Measurements from ENCODE around the gene CIB1. TPM values are rescaled to one million over a fixed set of nuclear protein-coding genes. Genes with fewer than 3 reads are reported as not detected.

The CIB1 gene
- total and polyA plus RNA-seq, 10 of the 15 experiments (the other 5 are each of a cell fraction or from before 2014, with no cell fraction given), result 10.8 to 155 (median 81.9) TPM

- H3K9ac ChIP-seq (ENCODE audit: control insufficient read depth, insufficient read depth, low read length), result peak within 1 kb of the TSS; percentile 68
- no peaks in the 10 kb centered on the region for H3K9me3 ChIP-seq (replicated peaks; ENCODE audit: control insufficient read depth, insufficient read depth, low read length)
- no peak for DNase-seq (ENCODE audit: low read depth, low spot score)
- in situ Hi-C loops (cut with MboI) (no loop called here), intact Hi-C loops (cut with micrococcal nuclease; ENCODE audit: unreplicated experiment) (loop anchor here (5.0 kb wide), 1 partner anchor 39 kb away; no protein-coding TSS in a partner anchor)
- no peak for FAIRE-seq
- peak within 1 kb of the TSS; percentile 82 for H3K4me2 ChIP-seq (ENCODE audit: control insufficient read depth, insufficient read depth)
- WGBS (ENCODE audit: insufficient coverage, insufficient replicate concordance, low lambda C conversion rate, missing lambda C conversion rate), result under 1% methylated on average over 54 of the region's 88 CpGs
- peaks cover 14% of the 10 kb centered on the region for H3K4me1 ChIP-seq (ENCODE audit: control insufficient read depth, insufficient read depth, low read length)
- RAD21 ChIA-PET (ENCODE audit: unreplicated experiment), result interaction anchor here (0.6 to 4.5 kb wide), 11 partner anchors 10 to 67 kb away, joined by 3 to 30 read pairs (median 5); partner anchors contain the start of genes CIB1 and GDPGP1
- H3K4me3 ChIP-seq, result peak within 1 kb of the TSS; percentile 95
- H3K79me2 ChIP-seq (ENCODE audit: control insufficient read depth, insufficient read depth, low read length), result no peaks in the 10 kb centered on the region; the same call in 1 of the 2 replicates
- peak within 1 kb of the TSS; percentile 77 for H2AFZ ChIP-seq (ENCODE audit: control insufficient read depth, low read depth, low read length)
- SMC1A ChIA-PET (ENCODE audit: uncharacterized antibody, unreplicated experiment), result interaction anchor here (0.7 to 4.7 kb wide), 13 partner anchors 11 to 81 kb away, joined by 3 to 45 read pairs (median 6); partner anchors contain the start of genes CIB1 and GDPGP1
- H3K36me3 ChIP-seq (ENCODE audit: control insufficient read depth in 2 of 2, insufficient read depth in 2 of 2, low read length in 1 of 2), result no peaks in the 10 kb centered on the region; a peak in 1 of 4 replicates
- no peaks in the 10 kb centered on the region; the same call in 1 of the 2 replicates for H4K20me1 ChIP-seq (ENCODE audit: control insufficient read depth, insufficient read depth)
- peak within 1 kb of the TSS; percentile 37; the same call in 1 of the 2 replicates for H3K27ac ChIP-seq (ENCODE audit: control insufficient read depth, insufficient read depth)
- POLR2A ChIA-PET, result interaction anchor here (0.5 to 7.0 kb wide), 14 partner anchors 10 to 187 kb away, joined by 3 to 101 read pairs (median 5); partner anchors contain the start of genes CIB1 and GDPGP1
- ATAC-seq, result peak; percentile 94
- CTCF ChIA-PET, result interaction anchor here (1.0 to 2.5 kb wide), 16 partner anchors 10 to 92 kb away, joined by 3 to 22 read pairs (median 5); partner anchors contain the start of genes CIB1, GDPGP1 and TTLL13
- H3K27me3 ChIP-seq (replicated peaks in 1 of 2; ENCODE audit: control insufficient read depth in 2 of 2, insufficient read depth in 2 of 2, low read length in 1 of 2), result no peaks in the 10 kb centered on the region
- BruUV-seq (replicated peaks), result no TSS peak
- peak; percentile 80 for TF ChIP-seq POLR2A (IDR thresholded peaks at IDR 0.05; ENCODE audit: low read depth, low read length)
- TF ChIP-seq RB1 (IDR thresholded peaks at IDR 0.05; ENCODE audit: borderline replicate concordance), result peak; percentile 52; the same call in 1 of the 2 replicates
- peak; percentile 42; the same call in 1 of the 2 replicates for TF ChIP-seq ZNF687 (IDR thresholded peaks at IDR 0.05)
- 0 out of 2 replicates have a peak, but pooled peaks have one; percentile 9 for TF ChIP-seq CREB1 (IDR thresholded peaks at IDR 0.05; ENCODE audit: low read depth)
- peak; percentile 60; the same call in 1 of the 2 replicates for TF ChIP-seq SPI1 (IDR thresholded peaks at IDR 0.05; ENCODE audit: borderline replicate concordance, insufficient read depth, low read depth, low read length)
- TF ChIP-seq LARP7 (IDR thresholded peaks at IDR 0.05), result peak; percentile 93
- no peak for TF ChIP-seq PRDM15 (CRISPR knock-in tag; IDR thresholded peaks at IDR 0.05)
- no peak for TF ChIP-seq SUPT20H (IDR thresholded peaks at IDR 0.05; ENCODE audit: borderline replicate concordance, control insufficient read depth, low read depth, low read length)
- TF ChIP-seq NR2F1 (conservative IDR thresholded peaks at IDR 0.05), result peak; percentile 67
- TF ChIP-seq POLR2AphosphoS5 (IDR thresholded peaks at IDR 0.05; ENCODE audit: low read length), result peak; percentile 30; the same call in 1 of the 2 replicates
- peak; percentile 67 for TF ChIP-seq DPF2 (IDR thresholded peaks at IDR 0.05)
- TF ChIP-seq ATF7 (IDR thresholded peaks at IDR 0.05; ENCODE audit: low read depth), result no peak
Observed at GRCh38 chr15:90201130-90201943, 32.4 kb downstream of the CIB1 start, which contains the start of gene SEMA4B. Gene SEMA4B, plus strand, starts transcription at chr15:90201330. Its CDS starts 249 bp downstream, at chr15:90201579.
